Kasumi-1 (cell line): ENCODE results near the gene CILP2.

Source experiments
- DNase-seq, 2 experiments: peaks; one replicate each; lab custom pipeline; 2025; lab: John Stamatoyannopoulos, UW

Gene CILP2

DNA sequence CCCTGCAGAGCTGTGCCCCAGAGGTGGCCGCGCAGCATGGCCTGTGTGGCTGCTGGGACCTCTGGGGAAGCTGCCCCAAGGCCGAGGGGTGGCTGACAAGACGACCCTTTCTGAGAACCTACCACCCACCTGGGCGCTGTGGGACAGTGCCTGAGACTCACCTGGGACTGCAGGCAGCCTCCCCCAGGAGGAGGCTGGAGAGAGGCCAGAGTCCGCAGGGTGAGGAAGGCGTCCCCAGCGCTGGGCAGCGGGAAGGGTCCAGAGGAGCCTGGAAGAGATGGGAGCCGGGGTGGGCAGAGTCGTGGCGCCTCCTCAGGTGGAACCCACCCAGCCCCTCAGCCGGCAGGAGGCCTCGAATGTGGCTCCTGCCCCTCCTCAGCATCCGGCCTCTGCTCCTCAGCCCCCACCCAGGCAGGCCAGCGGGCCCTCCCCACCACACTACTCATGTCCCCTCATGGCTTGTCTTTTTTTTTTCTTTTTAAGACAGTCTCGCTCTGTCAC lies 25.3 kb downstream of the CILP2 start:
- no peak for DNase-seq

DNA sequence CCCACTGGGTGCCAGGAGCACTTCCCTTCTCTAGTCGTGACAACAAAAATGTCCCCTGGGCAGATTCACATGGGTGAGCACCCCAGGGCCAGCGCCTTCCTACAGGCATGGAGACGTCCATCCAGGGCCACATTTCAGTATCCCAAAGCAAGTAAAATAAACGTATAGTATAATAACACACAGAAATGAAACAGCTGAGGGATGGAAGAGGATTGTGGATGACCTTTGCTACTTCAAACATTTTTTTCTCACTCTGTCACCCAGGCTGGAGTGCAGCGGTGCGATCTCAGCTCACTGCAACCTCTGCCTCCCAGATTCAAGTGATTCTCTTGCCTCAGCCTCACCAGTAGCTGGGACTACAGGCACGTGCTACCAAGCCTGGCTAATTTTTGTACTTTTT lies 28.2 kb downstream of the CILP2 start:
- DNase-seq = no peak

DNA sequence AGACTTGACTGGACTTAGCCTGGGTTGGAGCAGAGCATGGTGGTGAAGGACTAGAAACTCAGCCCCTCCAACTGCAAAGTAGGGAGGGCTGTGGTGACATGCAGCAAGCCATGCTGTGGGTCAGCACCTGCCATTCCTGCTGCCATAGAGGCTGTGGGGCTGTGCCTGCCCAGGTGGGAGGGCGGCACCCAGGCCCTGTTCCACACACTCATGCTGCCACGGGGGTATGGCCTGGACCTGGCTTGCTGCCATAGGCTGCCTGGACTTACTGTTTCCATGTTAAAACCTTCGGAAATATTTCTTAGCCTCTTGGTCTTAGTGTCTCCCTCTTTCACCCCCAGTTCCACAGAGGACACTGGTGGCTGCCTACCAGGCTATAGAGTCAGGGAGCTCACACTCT lies 29.3 kb downstream of the CILP2 start:
- DNase-seq = no peak

- no peak for DNase-seq
Measured at GRCh38 chr19:19568802-19569756, 31.0 kb downstream of the CILP2 start.

DNA sequence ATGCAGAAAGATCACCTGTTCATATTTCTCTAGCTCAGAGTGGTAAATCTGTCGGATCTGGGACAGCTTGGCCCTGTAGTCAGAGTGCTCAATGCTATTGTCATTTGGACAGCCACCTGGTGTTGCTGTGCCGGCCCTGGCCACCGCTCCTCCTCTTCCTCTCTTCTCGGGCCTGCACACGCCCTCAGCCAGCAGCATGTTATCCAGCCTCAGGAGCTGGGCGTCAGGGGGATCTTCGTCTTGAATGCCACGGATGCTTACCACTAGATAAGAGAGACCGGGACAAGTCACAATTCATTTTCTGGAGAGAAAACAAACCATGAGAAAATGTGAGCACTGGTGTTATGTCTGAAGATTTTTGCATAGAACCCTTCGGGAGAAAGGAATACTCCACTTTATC lies 32.5 kb downstream of the CILP2 start:
- DNase-seq = no peak

DNA sequence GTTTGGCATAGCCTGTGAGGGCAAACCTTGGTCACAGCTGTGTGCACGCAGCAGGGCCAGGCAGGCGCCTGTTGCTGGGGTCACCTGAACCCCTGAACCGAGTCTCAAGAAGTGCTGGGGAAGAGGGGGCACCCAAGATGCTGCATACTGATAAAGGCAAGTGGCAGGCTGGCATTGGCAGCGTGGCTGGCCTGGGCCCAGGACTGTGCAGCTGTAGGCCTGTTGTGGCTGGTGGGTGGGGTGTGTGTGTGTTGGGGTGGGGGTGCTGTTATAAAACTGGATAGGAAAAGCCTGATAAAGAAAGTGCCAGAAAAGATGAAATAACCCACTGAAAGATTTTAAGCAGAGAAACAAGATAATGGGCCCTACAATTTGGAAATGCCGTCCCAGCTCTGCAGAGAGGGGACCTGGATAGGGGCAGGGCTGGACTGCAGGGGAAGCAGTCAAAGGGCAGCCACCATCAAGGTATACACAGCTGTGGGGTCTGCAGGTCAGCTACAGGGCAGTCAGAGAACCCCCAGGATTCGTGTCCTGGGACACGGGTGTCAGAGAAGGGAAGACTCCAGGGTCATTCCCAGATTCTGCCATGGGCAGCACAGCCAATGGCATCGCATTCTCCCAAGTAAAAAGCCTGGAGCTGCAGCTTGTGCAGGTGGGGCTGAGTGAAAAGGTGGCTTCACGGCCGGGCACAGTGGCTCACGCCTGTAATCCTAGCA lies 33.2 kb downstream of the CILP2 start:
- no peak for DNase-seq

DNA sequence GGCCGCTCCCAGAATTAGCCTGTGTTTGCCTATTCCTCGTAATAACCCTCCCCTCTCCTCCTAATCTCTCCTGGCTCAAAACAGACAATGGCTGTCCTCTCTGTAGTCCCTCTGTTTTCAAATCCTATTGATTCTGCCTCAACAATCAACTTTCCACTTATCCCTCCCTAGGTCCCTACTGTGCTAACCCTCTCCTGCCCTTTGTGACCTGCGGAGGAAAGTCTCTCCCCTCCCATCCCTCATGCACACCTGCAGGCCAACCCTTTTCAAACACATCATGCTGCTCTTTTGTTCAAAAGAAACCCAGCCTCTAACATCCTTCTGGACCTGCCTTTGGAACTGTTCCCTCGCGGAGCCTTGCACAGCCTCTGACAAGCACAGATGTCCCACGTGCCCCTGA lies 37.3 kb downstream of the CILP2 start:
- no peak for DNase-seq

DNA sequence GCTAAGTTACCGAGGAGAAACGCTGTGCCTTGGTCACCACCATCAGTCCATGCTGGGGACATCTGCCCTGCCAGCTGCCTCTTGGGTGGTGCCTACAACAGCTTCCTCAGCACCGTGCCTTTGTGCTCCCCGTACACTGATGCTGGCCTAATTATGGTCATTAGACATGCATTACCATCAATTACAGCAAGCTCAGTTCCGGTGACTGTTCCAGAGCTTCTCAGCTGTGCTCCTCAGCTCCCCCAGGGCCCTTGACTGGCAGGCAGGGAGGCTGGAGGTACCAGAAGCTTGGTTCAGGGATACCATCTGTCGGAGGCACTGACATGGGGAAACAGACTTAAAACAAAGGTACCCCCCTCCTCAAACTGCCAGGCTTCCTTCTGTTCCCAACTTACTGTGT lies 40.2 kb downstream of the CILP2 start:
- DNase-seq = no peak

- DNase-seq = no peak
Measured at GRCh38 chr19:19579533-19580361, 41.7 kb downstream of the CILP2 start.

DNA sequence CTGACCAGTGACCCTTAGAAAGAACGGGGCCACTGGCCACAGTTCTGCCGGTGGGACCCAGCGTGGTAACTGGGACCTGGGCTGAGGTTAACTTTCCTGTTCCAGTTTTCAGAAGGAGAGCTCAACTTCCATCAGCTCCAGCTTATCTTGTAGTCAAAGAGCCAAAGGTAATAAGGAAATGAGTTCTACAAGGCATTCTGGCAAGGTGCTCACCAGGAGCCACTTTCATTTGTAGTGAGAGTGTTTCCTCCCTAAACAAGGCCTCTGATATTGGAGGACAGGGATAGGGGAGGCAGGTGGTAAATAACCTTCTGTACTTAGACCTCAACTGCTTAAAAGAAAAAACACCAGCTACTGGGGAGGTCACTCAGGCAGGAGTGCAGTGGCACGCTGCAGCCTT lies 42.4 kb downstream of the CILP2 start:
- no peak for DNase-seq

- DNase-seq = no peak
Measured at GRCh38 chr19:19581391-19581790, 43.3 kb downstream of the CILP2 start.

DNA sequence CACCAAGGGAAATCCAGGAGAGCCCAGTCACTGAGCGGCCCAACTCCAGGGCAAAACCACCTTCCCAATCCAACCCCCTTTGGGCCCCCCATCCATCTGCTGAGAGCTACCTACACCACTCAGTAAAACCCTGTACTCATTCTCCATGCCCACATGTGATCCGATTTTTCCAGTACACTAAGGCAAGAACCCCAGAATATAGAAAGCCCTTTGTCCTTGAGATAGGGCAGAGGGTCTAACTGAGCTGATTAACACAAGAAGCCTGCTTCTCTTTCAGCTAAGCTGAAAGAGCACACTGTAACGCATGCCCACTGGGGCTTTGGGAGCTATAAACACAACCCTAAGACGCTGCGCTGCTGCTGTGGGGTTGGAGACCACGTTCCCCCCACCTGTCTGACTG lies 44.4 kb downstream of the CILP2 start:
- DNase-seq = no peak

DNA sequence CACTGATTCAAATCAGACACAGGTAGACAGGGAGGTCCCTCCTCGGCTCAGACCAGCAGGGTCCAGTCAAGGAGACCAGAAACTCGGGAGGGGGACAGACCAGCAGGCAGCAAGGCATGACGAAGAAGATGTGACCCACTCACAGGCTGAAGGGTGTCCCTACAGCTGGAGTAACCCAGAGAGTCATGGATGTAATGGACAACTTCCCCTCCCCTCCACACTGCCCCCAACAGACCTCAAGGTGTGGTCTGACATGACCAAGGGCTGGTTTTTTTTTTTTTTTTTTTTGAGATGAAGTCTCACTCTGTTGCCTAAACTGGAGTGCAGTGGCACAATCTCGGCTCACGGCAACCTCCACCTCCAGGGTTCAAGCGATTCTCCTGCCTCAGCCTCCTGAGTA lies 46.3 kb downstream of the CILP2 start:
- DNase-seq = no peak

GRCh38 chr19:19587771-19588170 lies 49.7 kb downstream of the CILP2 start:
- DNase-seq = no peak

GRCh38 chr19:19588546-19588945 lies 50.5 kb downstream of the CILP2 start:
- DNase-seq = no peak

DNA sequence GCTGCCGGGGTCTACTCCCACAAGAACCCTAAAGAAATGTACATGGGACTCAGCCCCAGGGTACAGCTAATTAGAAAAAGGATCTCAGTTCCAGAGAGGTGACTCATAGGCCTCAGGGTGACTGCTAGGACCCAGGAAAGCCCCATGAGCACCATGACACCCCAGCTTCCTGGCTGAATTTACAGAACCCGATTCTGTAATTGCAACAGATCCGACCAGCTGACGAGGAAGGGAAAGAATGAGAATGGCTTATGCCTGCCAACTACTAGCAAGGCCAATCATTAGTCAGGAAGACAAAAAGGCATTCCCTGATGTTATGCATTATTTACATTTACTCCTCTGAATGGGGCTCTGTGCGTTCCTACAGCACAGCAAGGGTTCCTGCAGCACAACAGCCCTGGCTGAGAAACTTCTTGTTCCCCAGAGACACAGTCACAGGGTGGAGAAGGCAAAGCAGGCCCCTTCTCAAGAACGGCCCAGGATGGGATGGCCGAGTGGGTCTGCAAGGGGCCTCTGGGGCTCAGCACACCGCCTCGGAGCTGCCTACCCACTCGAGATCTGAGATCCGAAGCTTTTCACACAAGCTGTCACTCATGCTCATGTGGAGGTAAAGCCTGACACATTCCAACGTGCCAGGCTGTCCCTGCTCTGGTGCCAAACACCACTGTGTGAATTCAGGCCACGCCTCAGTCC lies 53.2 kb downstream of the CILP2 start:
- peak; percentile 87 to 90 for DNase-seq

DNA sequence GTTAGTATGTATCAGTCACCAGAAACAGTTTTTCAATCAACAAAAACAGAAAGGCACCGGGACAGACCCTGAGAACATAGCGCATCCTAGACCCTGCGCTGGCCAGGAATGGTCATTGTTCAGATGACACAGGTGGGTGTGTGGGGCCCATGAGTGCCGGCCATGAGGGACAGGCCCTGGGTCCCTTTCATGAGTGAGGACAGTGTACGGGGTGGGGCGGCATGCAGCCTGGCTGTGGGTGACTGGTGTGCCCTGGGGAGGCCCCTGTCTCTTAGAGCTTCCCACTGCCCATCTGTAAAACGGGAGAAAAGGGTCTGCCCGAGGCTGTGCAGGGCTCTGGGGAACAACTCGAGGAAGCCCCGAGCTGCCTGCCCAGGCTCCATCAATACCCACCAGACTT lies 54.6 kb downstream of the CILP2 start:
- no peak for DNase-seq

DNA sequence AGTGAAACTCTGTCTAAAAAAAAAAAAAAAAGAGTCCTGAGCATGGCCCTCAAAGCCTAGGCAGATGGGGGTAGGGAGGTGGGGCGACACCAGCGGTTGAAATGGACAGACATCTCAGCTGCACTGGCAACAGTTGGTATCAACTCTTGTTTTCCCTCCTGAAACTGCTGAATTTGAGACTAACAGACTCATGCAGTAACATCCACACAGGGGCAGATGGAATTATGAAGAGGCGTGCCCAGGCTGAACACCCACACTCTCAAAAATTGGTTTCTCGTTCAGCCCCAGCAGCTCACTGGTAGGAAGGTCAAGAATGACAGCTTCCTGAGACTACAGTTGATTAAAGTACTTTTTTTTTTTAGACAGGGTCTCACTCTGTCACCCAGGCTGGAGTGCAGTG lies 56.3 kb downstream of the CILP2 start:
- DNase-seq = no peak

- no peak for DNase-seq
Measured at GRCh38 chr19:19595171-19595701, 57.2 kb downstream of the CILP2 start.
